AG08396 (cell line): ENCODE results near the gene POLA1.
A peak's percentile ranks its signal among the peaks of the same experiment; 100 is the strongest.
"Not testable (repeated sequence)": the region's sequence is repeated elsewhere in the genome, so short reads cannot be mapped to it uniquely, and the experiment has no call there.

Experiments
- DNase-seq: peaks from one replicate; pipeline ENCODE4 v3.0.0; 2012; ENCODE audit warnings: low spot score, mixed read lengths

POLA1 gene, protein sequence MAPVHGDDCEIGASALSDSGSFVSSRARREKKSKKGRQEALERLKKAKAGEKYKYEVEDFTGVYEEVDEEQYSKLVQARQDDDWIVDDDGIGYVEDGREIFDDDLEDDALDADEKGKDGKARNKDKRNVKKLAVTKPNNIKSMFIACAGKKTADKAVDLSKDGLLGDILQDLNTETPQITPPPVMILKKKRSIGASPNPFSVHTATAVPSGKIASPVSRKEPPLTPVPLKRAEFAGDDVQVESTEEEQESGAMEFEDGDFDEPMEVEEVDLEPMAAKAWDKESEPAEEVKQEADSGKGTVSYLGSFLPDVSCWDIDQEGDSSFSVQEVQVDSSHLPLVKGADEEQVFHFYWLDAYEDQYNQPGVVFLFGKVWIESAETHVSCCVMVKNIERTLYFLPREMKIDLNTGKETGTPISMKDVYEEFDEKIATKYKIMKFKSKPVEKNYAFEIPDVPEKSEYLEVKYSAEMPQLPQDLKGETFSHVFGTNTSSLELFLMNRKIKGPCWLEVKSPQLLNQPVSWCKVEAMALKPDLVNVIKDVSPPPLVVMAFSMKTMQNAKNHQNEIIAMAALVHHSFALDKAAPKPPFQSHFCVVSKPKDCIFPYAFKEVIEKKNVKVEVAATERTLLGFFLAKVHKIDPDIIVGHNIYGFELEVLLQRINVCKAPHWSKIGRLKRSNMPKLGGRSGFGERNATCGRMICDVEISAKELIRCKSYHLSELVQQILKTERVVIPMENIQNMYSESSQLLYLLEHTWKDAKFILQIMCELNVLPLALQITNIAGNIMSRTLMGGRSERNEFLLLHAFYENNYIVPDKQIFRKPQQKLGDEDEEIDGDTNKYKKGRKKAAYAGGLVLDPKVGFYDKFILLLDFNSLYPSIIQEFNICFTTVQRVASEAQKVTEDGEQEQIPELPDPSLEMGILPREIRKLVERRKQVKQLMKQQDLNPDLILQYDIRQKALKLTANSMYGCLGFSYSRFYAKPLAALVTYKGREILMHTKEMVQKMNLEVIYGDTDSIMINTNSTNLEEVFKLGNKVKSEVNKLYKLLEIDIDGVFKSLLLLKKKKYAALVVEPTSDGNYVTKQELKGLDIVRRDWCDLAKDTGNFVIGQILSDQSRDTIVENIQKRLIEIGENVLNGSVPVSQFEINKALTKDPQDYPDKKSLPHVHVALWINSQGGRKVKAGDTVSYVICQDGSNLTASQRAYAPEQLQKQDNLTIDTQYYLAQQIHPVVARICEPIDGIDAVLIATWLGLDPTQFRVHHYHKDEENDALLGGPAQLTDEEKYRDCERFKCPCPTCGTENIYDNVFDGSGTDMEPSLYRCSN (N-terminal part only)

GRCh38 chrX:24693453-24694202 is at the start of gene POLA1:
Gene POLA1, plus strand, starts transcription at chrX:24693918. Its CDS starts 44 bp downstream, at chrX:24693962.
- peak; percentile 91 for DNase-seq

GRCh38 chrX:24646006-24646405 is 47.7 kb upstream of the POLA1 start:
- no peak for DNase-seq

DNA sequence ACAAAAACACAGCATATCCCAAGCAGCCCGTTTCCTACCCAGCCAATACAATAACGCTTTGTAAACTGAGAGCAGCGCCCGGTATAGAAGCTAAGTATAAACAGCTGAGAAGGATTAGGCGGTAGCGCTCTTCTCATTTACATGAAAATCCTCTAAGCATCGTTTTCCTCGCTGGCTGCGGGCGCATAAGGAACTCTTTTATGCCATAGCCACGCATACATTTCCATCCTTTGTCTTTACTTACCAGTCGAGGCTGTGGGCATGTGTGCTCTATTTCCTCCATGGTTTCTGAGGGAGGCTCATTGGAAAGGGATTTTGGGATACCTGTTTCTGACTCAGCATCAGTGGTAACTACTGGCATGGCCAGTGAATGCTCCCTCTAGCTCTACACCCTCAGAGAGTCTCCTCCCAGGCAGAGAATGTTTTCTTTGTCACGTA is 47.0 kb upstream of the POLA1 start:
- no peak for DNase-seq

- peak; percentile 51 for DNase-seq
These were observed 46.3 kb upstream of the POLA1 start, which contains the start of gene PCYT1B for GRCh38 chrX:24647257-24648058. Gene PCYT1B, minus strand, starts transcription at chrX:24647347. Its CDS starts 242 bp downstream, at chrX:24647105.

- DNase-seq = no peak
These were observed 45.2 kb upstream of the POLA1 start for GRCh38 chrX:24648495-24648894.

DNA sequence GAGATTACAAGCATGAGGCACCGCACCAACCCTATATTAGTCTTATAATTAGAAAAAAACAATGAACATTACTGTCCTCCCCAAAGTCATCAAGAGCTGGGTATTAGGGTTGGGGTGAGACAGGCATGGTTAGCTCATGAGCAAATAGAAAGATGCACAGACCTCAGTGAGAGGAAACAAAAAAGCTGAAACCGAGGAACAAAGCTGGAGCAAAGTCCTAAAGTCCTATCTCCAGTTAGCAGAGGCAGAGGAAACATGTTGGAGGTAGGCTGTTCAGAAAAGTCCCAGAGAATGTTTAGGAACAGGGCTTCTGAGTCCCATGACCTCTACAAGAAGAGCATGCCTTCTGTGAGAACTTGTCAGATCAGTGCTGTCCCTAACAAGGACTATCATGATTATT is 41.9 kb upstream of the POLA1 start:
- no peak for DNase-seq

- not testable (repeated sequence) for DNase-seq
These were observed 38.0 kb upstream of the POLA1 start for GRCh38 chrX:24655679-24656078.

DNA sequence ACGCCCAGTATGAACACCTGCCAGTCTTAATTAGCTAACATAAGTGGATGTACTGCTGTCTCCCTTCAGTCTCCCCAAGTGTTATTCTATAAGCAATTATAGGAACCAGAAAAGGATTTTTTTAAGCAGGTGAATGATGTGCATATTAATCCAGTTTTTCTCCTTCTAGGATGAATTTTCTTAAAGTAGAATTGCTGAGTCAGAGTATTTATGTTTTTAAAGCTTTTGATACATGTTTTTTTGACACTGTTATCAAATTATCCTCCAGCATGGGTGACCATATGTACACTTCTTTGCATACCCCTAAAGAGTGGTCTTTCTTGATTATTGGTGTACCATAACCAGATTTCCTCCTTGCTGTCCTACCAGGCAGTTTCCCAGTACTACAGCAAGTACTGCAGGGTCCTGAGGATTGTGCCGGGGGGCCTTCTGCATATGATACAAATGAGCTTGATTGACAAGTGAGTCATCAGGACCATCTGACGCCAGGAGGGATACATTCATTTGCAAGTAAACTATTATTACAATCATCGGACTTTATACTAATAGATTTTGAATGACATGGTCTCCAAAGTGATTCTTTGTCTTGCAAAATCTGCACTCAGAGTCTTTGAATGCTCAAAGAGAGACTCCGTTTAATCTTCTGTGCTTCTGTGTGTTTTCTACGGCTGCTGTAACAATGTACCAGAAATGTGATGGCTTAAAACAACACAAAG is 35.9 kb upstream of the POLA1 start:
- DNase-seq = no peak

GRCh38 chrX:24658421-24658820 is 35.3 kb upstream of the POLA1 start:
- DNase-seq = no peak

DNA sequence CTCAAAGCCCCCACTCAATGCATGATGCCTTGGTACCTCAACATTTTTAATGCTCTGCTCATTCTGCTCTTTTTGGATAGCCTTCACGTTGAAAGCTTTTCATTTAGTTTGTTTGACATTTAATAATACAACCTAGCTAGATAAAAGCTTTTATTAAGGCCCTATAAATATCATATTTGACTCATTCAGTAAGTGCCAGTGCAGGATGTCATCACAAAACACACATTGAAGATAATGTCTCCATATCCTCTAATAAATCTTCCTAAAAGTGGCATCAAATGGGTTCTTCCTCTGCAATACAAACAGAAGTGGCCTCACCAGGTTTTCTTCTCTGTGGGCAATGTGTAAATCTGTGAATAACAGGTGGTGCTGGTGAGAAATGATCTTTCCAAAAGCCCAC is 34.6 kb upstream of the POLA1 start:
- DNase-seq = no peak

- DNase-seq = no peak
These were observed 34.1 kb upstream of the POLA1 start for GRCh38 chrX:24659646-24660045.

DNA sequence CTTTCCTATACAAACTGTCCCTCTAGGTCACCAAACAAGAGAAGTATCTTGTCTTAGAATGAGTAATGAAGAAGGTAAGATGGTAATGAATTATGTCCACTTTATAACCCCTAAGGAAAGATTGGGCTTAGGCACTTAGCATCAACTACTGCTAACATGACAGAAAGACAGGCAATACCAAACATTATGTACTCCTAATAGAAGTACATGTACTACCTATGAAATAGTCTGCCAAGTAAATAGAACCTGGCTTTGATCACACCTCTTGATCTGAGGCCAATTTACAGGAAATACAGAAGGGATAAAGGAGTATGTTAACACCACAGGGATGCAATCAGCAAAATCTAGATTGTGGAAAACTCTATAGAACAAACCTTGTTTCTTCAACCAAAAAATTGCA is 32.4 kb upstream of the POLA1 start:
- no peak for DNase-seq

DNA sequence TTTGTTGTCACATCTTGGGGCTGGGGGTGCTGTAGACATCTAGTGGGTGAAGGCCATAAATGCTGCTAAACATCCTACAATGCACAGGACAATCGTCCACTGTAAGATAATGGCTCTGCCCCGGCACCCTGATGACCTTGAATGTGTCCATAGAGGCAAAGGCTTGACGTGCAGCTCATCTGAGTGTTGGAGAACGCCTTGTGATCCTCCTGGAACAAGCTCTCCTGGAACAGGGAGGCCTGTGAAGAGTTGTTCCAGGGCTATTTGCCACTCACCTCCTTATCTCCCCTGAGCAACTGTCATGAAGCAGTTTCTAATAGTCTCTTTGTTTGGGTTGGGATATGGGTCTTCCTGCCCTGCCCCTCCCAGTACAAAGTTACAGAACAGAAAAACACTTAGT is 31.4 kb upstream of the POLA1 start:
- DNase-seq = no peak

DNA sequence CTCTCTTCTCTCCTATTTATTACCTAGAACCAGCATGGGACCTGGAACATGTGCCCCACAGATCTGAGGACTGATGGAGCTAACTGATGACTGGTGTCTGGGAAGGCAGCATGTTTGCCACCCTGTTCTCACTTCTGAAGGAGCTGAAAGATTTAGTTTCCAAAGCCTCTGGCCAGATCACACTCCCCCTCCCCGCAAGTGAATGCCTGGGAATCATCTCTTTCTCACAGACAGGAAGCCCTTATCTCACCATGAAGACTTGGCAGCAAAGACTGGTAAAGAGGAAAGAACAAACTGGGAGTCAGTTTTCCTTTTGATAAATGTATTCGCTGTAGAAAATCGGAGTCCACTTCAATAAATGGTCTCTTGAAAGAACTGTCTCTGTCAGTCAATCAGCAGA is 25.6 kb upstream of the POLA1 start:
- DNase-seq = no peak

GRCh38 chrX:24672701-24673190 is 21.0 kb upstream of the POLA1 start:
- no peak for DNase-seq

- DNase-seq = no peak
These were observed 20.3 kb upstream of the POLA1 start for GRCh38 chrX:24673424-24673823.

- DNase-seq = peak; percentile 41
These were observed 17.2 kb upstream of the POLA1 start for GRCh38 chrX:24676403-24677024.

DNA sequence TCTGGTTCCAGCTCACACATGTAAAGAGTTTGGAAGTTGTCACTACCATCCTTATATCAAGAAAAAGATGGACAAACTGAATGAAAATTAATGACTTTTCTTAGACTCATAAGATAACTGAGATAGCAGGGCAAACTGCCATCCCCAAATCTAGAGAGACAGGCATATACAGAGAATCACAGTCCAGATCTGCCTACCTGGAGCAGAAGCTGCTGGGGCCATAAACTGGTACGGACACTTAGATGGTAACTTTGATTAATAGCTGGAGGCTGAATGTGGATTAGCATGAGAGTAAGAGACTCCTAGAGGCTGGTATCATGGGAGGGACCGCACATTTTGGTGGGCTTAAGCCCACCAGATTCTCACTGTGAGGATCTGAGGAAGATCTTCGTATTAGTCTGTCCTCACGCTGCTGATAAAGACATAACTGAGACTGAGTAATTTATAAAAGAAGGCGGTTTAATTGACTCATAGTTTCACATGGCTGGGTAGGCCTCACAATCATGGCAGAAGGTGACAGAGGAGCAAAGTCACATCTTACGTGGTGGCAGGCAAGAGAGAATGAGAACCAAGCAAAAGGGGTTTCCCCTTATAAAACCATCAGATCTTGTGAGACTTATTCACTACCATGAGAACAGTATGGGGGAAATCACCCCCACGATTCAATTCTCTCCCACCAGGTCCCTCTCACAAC is 10.8 kb upstream of the POLA1 start:
- no peak for DNase-seq
